Ascending aorta (tissue), 2 donors: ENCODE measurements around the gene SND1. TPM values are rescaled to one million over a fixed set of nuclear protein-coding genes. Genes with fewer than 3 reads are reported as not detected.

Source experiments
- DNase-seq, 2 donors: peaks; one replicate each; pipeline ENCODE4 v3.0.0-alpha.2; 2019; ENCODE audit warnings: low spot score in 2 of 2
- H3K27ac ChIP-seq, 2 donors: fragments of 200-600 bp; sonication (generic); one replicate each; pipeline ENCODE4 v1.5.1; 2016 to 2017; ENCODE audit warnings: mild to moderate bottlenecking in 1 of 2
- H3K27me3 ChIP-seq: fragments of 200-600 bp; sonication (generic); one replicate; pipeline ENCODE4 v1.5.1; 2017
- H3K36me3 ChIP-seq, 2 donors: fragments of 200-600 bp; sonication (generic); one replicate each; pipeline ENCODE4 v1.5.1; 2016
- H3K4me1 ChIP-seq, 2 donors: fragments of 200-600 bp; sonication (generic); one replicate each; pipeline ENCODE4 v1.5.1; 2016 to 2017; ENCODE audit warnings: mild to moderate bottlenecking in 1 of 2
- H3K4me3 ChIP-seq, 2 donors: fragments of 200-600 bp; sonication (generic); one replicate each; pipeline ENCODE4 v1.5.1; 2016 to 2017; ENCODE audit warnings: mild to moderate bottlenecking in 1 of 2
- H3K9me3 ChIP-seq, 2 donors: fragments of 200-600 bp; sonication (generic); one replicate each; pipeline ENCODE4 v1.5.1; 2016
- intact Hi-C: fragments of 100-400 bp; cut with DNase I; formaldehyde crosslinking; loops from one replicate; pipeline ENCODE4 v1.15.1; 2023
- total RNA-seq: library from RNA; depleted of rRNA; stranded (reverse); fragments of >200 nt; gene quantifications from one replicate; pipeline ENCODE4 v1.1.0, GENCODE V29; 2016
- TF ChIP-seq, protein P1 (sequence below), 3 experiments: fragments of 200-600 bp in 2 of 3; fragments of 450-650 bp in 1 of 3; sonication (generic) in 2 of 3; IDR thresholded peaks; one replicate each; pipeline ENCODE4 v1.5.1; 2016 to 2019; ENCODE audit warnings: antibody characterized with exemption in 3 of 3, mild to moderate bottlenecking in 1 of 3, moderate library complexity in 1 of 3

Gene SND1
- total RNA-seq, 1 donor from 2014 or later, result 93.8 TPM

DNA sequence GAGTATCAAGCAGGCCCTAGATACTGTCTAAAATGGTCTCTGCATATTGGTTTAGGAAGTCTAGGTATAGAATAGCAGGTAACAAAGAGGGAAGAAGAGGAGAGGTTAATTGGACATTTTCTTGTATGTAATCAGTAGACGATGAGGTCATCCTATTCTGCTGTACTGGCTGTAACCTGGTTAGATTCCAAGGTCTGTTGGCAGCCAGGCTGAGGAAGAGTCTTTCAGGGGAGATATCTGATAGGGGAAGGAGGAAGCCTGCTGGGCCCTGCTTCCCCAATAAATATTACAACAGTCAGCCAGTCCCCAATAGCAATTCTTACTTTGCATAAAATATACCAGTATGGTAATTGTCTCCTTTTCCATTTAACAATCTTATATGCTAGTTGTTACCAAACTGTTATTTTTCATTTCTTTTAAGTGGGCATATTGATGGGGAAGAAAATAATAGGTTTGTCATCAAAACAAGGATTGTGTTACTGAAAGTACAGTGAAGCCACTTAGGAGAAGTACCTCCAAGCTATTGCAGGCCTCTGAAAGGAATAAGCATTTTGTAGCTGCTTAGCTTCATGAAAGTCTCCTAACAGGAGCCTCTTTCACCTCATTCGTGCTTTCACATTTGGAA, 192.8 kb downstream of the SND1 start:
- Histone ChIP-seq H3K4me3 (no peak overlapping the region), H3K36me3 (peaks cover 0 to 6% of the 10 kb centered on the region in 2 donors), H3K27me3 (no peaks in the 10 kb centered on the region), H3K4me1 (no peaks in the 10 kb centered on the region), H3K9me3 (no peaks in the 10 kb centered on the region), H3K27ac (no peak overlapping the region)
- DNase-seq, result no peak
- TF ChIP-seq, protein P1, sequence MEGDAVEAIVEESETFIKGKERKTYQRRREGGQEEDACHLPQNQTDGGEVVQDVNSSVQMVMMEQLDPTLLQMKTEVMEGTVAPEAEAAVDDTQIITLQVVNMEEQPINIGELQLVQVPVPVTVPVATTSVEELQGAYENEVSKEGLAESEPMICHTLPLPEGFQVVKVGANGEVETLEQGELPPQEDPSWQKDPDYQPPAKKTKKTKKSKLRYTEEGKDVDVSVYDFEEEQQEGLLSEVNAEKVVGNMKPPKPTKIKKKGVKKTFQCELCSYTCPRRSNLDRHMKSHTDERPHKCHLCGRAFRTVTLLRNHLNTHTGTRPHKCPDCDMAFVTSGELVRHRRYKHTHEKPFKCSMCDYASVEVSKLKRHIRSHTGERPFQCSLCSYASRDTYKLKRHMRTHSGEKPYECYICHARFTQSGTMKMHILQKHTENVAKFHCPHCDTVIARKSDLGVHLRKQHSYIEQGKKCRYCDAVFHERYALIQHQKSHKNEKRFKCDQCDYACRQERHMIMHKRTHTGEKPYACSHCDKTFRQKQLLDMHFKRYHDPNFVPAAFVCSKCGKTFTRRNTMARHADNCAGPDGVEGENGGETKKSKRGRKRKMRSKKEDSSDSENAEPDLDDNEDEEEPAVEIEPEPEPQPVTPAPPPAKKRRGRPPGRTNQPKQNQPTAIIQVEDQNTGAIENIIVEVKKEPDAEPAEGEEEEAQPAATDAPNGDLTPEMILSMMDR (IDR thresholded peaks at IDR 0.05), result no peak
- intact Hi-C loops, result no loop called here

DNA sequence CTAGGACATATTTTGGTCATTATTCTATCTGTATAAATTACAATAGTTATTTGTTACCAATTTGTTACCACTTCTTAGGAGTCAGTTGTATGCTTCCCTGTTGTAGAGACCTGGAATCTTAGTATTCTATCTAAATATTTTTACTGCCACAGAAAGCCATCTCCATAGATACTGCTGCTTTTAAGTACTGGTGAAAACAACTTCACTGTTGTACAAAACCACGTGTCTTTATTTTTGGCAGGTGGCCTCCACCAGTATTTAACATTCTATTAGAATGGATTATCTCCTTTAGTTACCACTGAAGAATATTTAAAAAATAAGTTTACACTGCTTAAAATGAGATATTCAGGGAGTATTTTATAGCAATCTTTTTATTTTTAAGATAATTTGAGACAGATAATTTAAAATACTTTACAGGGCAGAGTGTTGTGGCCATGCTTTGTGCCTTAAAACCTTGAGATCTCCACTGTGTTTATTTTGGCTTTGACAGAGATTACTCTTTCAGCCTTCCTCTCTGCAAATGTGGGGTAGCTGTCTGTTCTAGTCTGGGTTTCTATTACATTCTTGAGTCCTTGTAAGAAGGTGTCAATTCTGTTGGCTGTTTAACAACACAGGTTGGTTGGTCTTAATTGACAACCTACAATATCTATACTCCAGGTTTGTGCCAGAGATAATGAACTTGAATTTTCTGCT, 193.7 kb downstream of the SND1 start:
- TF ChIP-seq, protein P1 (IDR thresholded peaks at IDR 0.05), result no peak
- Histone ChIP-seq H3K4me1 (no peaks in the 10 kb centered on the region), H3K27ac (no peak overlapping the region), H3K27me3 (no peaks in the 10 kb centered on the region), H3K36me3 (peaks cover 0 to 7% of the 10 kb centered on the region in 2 donors), H3K4me3 (no peak overlapping the region), H3K9me3 (no peaks in the 10 kb centered on the region)
- intact Hi-C loops, result no loop called here
- no peak for DNase-seq

- H3K27me3 ChIP-seq, result no peaks in the 10 kb centered on the region
- TF ChIP-seq, protein P1 (IDR thresholded peaks at IDR 0.05), result no peak
- intact Hi-C loops, result no loop called here
- DNase-seq, result no peak
- no peak overlapping the region for H3K4me3 ChIP-seq
- no peak overlapping the region for H3K27ac ChIP-seq
- no peaks in the 10 kb centered on the region for H3K4me1 ChIP-seq
- no peaks in the 10 kb centered on the region for H3K9me3 ChIP-seq
- peaks cover 0 to 7% of the 10 kb centered on the region in 2 donors for H3K36me3 ChIP-seq
Observed at GRCh38 chr7:127847641-127848040, 195.6 kb downstream of the SND1 start.

- TF ChIP-seq, protein P1 (IDR thresholded peaks at IDR 0.05), result no peak
- H3K4me3 ChIP-seq, result no peak overlapping the region
- no peaks in the 10 kb centered on the region for H3K4me1 ChIP-seq
- no peak overlapping the region for H3K27ac ChIP-seq
- no peak for DNase-seq
- intact Hi-C loops, result no loop called here
- no peaks in the 10 kb centered on the region for H3K9me3 ChIP-seq
- no peaks in the 10 kb centered on the region for H3K27me3 ChIP-seq
- peaks cover 0 to 7% of the 10 kb centered on the region in 2 donors for H3K36me3 ChIP-seq
Observed at GRCh38 chr7:127848241-127848640, 196.2 kb downstream of the SND1 start.

- no peak overlapping the region for H3K4me3 ChIP-seq
- no peak for DNase-seq
- H3K27me3 ChIP-seq, result no peaks in the 10 kb centered on the region
- intact Hi-C loops, result no loop called here
- H3K36me3 ChIP-seq, result peaks cover 0 to 7% of the 10 kb centered on the region in 2 donors
- no peaks in the 10 kb centered on the region for H3K4me1 ChIP-seq
- H3K27ac ChIP-seq, result no peak overlapping the region
- no peaks in the 10 kb centered on the region for H3K9me3 ChIP-seq
- TF ChIP-seq, protein P1 (IDR thresholded peaks at IDR 0.05), result no peak
Observed at GRCh38 chr7:127850195-127850594, 198.2 kb downstream of the SND1 start.
